ENCODE measurements around the gene KASH5.

Gene KASH5

GRCh38 chr19:49415810-49416200 lies 27.8 kb downstream of the KASH5 start:
- peaks cover 18% of the 10 kb centered on the region; the same call in 1 of the 2 replicates for H3K4me1 ChIP-seq (ENCODE audit: control insufficient read depth, insufficient read depth, low read length)
- H3K9me3 ChIP-seq (ENCODE audit: control insufficient read depth, insufficient read depth, low read length) = no peaks in the 10 kb centered on the region
- no peaks in the 10 kb centered on the region for H3K36me3 ChIP-seq (ENCODE audit: control insufficient read depth, insufficient read depth, low read length)
- H3K4me3 ChIP-seq (ENCODE audit: low read depth, low read length) = no peak overlapping the region
- no peak overlapping the region for H3K27ac ChIP-seq (ENCODE audit: low read depth, low read length)
- no peaks in the 10 kb centered on the region for H3K27me3 ChIP-seq (ENCODE audit: control insufficient read depth, insufficient read depth, low read length)
- no peak overlapping the region for H3K9ac ChIP-seq (ENCODE audit: low read depth, low read length)

- no peak overlapping the region for H3K4me3 ChIP-seq (ENCODE audit: low read depth, low read length)
- no peak overlapping the region for H3K9ac ChIP-seq (ENCODE audit: low read depth, low read length)
- no peaks in the 10 kb centered on the region for H3K9me3 ChIP-seq (ENCODE audit: control insufficient read depth, insufficient read depth, low read length)
- H3K27ac ChIP-seq (ENCODE audit: low read depth, low read length) = no peak overlapping the region
- peaks cover 9% of the 10 kb centered on the region for H3K27me3 ChIP-seq (ENCODE audit: control insufficient read depth, insufficient read depth, low read length)
- H3K4me1 ChIP-seq (ENCODE audit: control insufficient read depth, insufficient read depth, low read length) = peaks cover 18% of the 10 kb centered on the region; the same call in 1 of the 2 replicates
- no peaks in the 10 kb centered on the region for H3K36me3 ChIP-seq (ENCODE audit: control insufficient read depth, insufficient read depth, low read length)
Observed at GRCh38 chr19:49417088-49417487, 29.0 kb downstream of the KASH5 start.

DNA sequence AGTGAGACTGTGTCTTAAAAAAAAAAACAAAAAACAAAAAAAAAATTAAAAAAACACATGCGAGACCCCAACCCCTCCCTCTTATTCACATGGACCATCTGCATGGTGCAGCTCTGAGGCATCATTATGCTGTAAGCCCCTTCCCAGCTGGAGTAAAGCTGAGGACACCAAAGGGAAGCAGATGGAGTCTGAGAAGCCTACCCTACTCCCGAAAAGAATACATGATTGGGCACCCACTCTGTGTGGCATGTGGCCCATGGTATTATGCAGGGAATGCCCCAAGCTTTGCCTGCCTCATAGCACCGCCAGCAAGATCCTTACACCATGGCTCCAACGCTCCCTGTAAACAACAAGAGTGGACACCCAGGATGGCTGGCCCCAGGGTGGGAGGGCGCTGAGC lies 30.5 kb downstream of the KASH5 start:
- peaks cover 23% of the 10 kb centered on the region for H3K27me3 ChIP-seq (ENCODE audit: control insufficient read depth, insufficient read depth, low read length)
- H3K9ac ChIP-seq (ENCODE audit: low read depth, low read length) = no peak overlapping the region
- no peak overlapping the region for H3K27ac ChIP-seq (ENCODE audit: low read depth, low read length)
- H3K9me3 ChIP-seq (ENCODE audit: control insufficient read depth, insufficient read depth, low read length) = no peaks in the 10 kb centered on the region
- H3K4me3 ChIP-seq (ENCODE audit: low read depth, low read length) = no peak overlapping the region
- H3K36me3 ChIP-seq (ENCODE audit: control insufficient read depth, insufficient read depth, low read length) = no peaks in the 10 kb centered on the region
- H3K4me1 ChIP-seq (ENCODE audit: control insufficient read depth, insufficient read depth, low read length) = peaks cover 20% of the 10 kb centered on the region; the same call in 1 of the 2 replicates

- Histone ChIP-seq H3K27me3 (ENCODE audit: control insufficient read depth, insufficient read depth, low read length) (peaks cover 30% of the 10 kb centered on the region), H3K4me3 (ENCODE audit: low read depth, low read length) (no peak overlapping the region), H3K9me3 (ENCODE audit: control insufficient read depth, insufficient read depth, low read length) (no peaks in the 10 kb centered on the region), H3K4me1 (ENCODE audit: control insufficient read depth, insufficient read depth, low read length) (peaks cover 24% of the 10 kb centered on the region; the same call in 1 of the 2 replicates), H3K36me3 (ENCODE audit: control insufficient read depth, insufficient read depth, low read length) (no peaks in the 10 kb centered on the region), H3K27ac (ENCODE audit: low read depth, low read length) (no peak overlapping the region), H3K9ac (ENCODE audit: low read depth, low read length) (no peak overlapping the region)
Observed at GRCh38 chr19:49419173-49419572, 31.1 kb downstream of the KASH5 start.

- Histone ChIP-seq H3K9me3 (ENCODE audit: control insufficient read depth, insufficient read depth, low read length) (no peaks in the 10 kb centered on the region), H3K27ac (ENCODE audit: low read depth, low read length) (no peak overlapping the region), H3K9ac (ENCODE audit: low read depth, low read length) (no peak overlapping the region), H3K36me3 (ENCODE audit: control insufficient read depth, insufficient read depth, low read length) (no peaks in the 10 kb centered on the region), H3K27me3 (ENCODE audit: control insufficient read depth, insufficient read depth, low read length) (peaks cover 40% of the 10 kb centered on the region), H3K4me3 (ENCODE audit: low read depth, low read length) (no peak overlapping the region), H3K4me1 (ENCODE audit: control insufficient read depth, insufficient read depth, low read length) (peaks cover 20% of the 10 kb centered on the region; the same call in 1 of the 2 replicates)
Observed at GRCh38 chr19:49420227-49420626, 32.2 kb downstream of the KASH5 start.

DNA sequence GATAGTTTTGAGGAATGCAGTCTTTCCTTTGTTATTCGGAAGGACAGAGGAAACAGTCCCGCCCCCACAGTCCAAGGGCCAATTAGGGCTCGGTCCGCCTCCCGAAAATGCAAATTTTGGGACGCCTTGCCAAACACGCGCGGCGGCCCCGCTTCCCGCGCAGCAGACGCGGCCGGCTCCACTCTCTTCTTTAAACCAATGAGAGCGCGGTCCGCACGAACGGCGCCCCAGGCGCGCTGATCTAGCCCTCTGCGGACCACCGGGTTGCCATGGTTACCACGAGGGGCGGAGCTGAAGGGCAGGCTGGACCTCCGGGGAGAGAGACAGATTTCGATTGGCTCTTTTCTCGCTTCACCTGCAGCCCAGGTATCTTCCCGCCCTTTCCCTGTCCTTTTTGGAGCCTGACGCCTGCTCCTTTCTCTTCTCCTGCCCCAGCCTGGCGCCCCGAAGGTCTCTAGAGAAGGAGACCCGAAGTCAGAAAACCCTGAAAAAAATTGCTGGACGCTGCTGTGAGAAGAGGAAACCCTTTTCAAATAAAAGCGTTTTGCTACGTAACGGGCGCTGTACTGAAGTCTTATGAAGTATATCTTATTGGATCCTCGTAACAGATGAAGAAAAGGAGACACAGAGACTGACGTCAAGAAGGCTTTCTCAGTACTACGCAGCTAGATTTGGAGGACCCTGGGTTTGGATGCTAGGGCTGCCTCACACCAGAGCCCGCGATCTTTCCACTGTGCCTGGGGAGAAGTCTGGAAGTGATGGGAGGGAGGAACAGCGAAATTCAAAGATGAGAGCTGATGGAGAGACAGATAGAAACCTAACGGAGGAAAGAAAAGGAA lies 33.2 kb downstream of the KASH5 start:
- H3K4me1 ChIP-seq (ENCODE audit: control insufficient read depth, insufficient read depth, low read length) = peaks cover 14% of the 10 kb centered on the region; the same call in 1 of the 2 replicates
- no peak overlapping the region for H3K27ac ChIP-seq (ENCODE audit: low read depth, low read length)
- no peak overlapping the region for H3K9ac ChIP-seq (ENCODE audit: low read depth, low read length)
- no peaks in the 10 kb centered on the region for H3K36me3 ChIP-seq (ENCODE audit: control insufficient read depth, insufficient read depth, low read length)
- peak overlapping the region; percentile 33; the same call in 1 of the 2 replicates for H3K4me3 ChIP-seq (ENCODE audit: low read depth, low read length)
- no peaks in the 10 kb centered on the region for H3K9me3 ChIP-seq (ENCODE audit: control insufficient read depth, insufficient read depth, low read length)
- peaks cover 49% of the 10 kb centered on the region for H3K27me3 ChIP-seq (ENCODE audit: control insufficient read depth, insufficient read depth, low read length)

DNA sequence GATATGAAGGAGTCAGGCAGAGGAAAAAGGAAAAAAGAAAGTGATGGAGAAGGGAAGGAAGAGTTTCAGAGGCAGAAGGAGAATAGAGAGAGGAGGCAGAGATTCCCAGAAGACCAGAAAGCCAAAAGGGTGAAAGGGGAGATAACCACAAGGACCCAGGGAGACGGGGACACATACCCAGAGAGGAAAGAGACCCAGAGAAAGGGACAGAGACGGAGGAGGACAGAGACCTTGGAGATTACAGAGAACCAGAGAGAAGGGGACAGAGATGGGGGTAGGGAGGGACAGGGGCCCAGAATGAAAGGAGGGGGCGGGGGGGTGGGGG lies 33.8 kb downstream of the KASH5 start:
- no peaks in the 10 kb centered on the region for H3K36me3 ChIP-seq (ENCODE audit: control insufficient read depth, insufficient read depth, low read length)
- peaks cover 55% of the 10 kb centered on the region for H3K27me3 ChIP-seq (ENCODE audit: control insufficient read depth, insufficient read depth, low read length)
- H3K4me3 ChIP-seq (ENCODE audit: low read depth, low read length) = no peak overlapping the region
- H3K4me1 ChIP-seq (ENCODE audit: control insufficient read depth, insufficient read depth, low read length) = peaks cover 17% of the 10 kb centered on the region
- H3K27ac ChIP-seq (ENCODE audit: low read depth, low read length) = no peak overlapping the region
- H3K9me3 ChIP-seq (ENCODE audit: control insufficient read depth, insufficient read depth, low read length) = no peaks in the 10 kb centered on the region
- no peak overlapping the region for H3K9ac ChIP-seq (ENCODE audit: low read depth, low read length)

DNA sequence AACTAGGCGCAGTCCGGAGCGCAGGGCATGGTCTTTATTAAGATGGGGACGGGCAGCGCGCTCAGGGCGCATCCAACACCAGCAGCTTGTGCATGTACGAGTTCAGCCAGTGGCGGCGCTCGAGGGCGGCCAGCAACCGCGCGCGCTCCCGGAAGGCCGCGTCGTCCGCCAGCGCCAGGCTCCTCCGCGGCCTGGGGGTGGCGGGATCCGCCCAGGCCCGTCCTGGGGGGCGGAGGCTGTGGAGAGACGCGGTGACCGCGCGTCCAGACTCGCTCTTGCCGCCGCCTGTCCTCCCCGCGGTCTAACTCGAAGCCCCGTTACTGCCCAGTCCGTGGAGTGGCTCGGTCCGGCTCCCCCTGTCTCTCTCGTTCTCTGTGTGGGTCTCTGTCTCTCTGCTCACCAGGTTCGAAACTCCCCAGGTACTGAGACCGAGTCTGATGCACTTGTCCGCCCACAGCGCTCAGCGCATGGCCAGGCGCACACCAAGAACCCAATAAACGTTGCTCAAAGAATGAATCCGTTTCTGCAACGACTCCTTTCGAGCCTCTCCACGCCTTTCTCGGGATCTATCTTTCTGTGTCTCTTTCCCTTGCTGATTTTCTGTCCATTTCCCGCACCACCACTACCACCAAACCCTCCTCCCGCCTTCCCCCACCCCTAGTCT lies 34.5 kb downstream of the KASH5 start:
- Histone ChIP-seq H3K4me3 (ENCODE audit: low read depth, low read length) (peak overlapping the region; percentile 51; the same call in 1 of the 2 replicates), H3K36me3 (ENCODE audit: control insufficient read depth, insufficient read depth, low read length) (no peaks in the 10 kb centered on the region), H3K9me3 (ENCODE audit: control insufficient read depth, insufficient read depth, low read length) (no peaks in the 10 kb centered on the region), H3K4me1 (ENCODE audit: control insufficient read depth, insufficient read depth, low read length) (peaks cover 16% of the 10 kb centered on the region), H3K27me3 (ENCODE audit: control insufficient read depth, insufficient read depth, low read length) (peaks cover 61% of the 10 kb centered on the region), H3K9ac (ENCODE audit: low read depth, low read length) (no peak overlapping the region), H3K27ac (ENCODE audit: low read depth, low read length) (no peak overlapping the region)

DNA sequence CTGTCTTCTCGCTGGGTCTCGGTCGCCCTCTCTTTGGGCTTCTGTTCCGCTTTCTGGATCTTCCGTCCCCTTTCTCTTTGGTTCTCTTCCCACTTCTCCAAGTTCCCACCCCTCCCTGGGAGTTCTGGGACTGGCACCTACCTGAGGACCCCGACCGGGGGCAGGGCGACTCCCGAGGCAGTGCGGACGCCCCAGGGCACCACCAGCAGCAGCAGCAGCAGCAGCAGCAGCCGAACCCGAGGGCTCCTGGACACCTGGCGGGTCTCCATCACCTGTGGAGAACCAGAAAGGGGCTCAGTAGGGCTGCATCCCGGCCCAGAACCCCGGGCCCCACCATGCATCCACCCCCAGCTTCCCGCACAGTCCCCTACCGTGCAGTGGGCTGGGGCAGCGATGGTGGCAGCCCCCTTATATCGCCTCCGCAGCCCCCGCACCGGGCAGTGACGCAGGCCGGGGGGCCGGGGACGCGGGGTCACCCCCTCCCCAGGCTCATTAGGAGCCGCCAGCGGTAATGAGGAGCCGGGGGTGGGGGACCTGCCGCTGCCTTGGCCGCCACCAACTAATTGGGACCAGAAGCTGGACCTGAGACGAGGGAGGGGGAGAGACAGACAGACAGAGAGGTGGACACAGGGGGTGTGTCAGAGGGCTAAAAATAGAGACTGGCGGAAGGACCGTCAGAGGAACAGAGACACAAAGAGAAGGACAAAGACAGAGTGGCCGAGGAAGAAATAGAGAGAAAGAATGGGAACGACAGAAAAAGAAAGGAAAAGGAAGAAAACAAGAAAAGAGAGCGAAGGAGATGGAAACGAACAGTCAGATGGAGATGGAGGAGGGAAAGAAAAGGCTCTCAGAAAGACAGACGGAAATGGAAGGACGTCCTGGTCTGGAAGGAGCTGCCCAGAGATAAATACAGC lies 35.3 kb downstream of the KASH5 start, which contains the start of gene PTH2:
PTH2 (minus strand) TSS at position 371 of the 914 bp plus-strand sequence; CDS start at position 269, 102 bp downstream.
- no peak within 1 kb of the TSS for H3K9ac ChIP-seq (ENCODE audit: low read depth, low read length)
- H3K4me3 ChIP-seq (ENCODE audit: low read depth, low read length) = peak within 1 kb of the TSS; percentile 51; the same call in 1 of the 2 replicates
- H3K4me1 ChIP-seq (ENCODE audit: control insufficient read depth, insufficient read depth, low read length) = peaks cover 21% of the 10 kb centered on the region
- H3K27ac ChIP-seq (ENCODE audit: low read depth, low read length) = no peak within 1 kb of the TSS
- H3K9me3 ChIP-seq (ENCODE audit: control insufficient read depth, insufficient read depth, low read length) = no peaks in the 10 kb centered on the region
- no peaks in the 10 kb centered on the region for H3K36me3 ChIP-seq (ENCODE audit: control insufficient read depth, insufficient read depth, low read length)
- peaks cover 61% of the 10 kb centered on the region for H3K27me3 ChIP-seq (ENCODE audit: control insufficient read depth, insufficient read depth, low read length)

GRCh38 chr19:49423985-49424303 lies 35.9 kb downstream of the KASH5 start:
- no peaks in the 10 kb centered on the region for H3K36me3 ChIP-seq (ENCODE audit: control insufficient read depth, insufficient read depth, low read length)
- peaks cover 61% of the 10 kb centered on the region for H3K27me3 ChIP-seq (ENCODE audit: control insufficient read depth, insufficient read depth, low read length)
- H3K9ac ChIP-seq (ENCODE audit: low read depth, low read length) = no peak overlapping the region
- no peaks in the 10 kb centered on the region for H3K9me3 ChIP-seq (ENCODE audit: control insufficient read depth, insufficient read depth, low read length)
- peaks cover 24% of the 10 kb centered on the region for H3K4me1 ChIP-seq (ENCODE audit: control insufficient read depth, insufficient read depth, low read length)
- no peak overlapping the region for H3K4me3 ChIP-seq (ENCODE audit: low read depth, low read length)
- H3K27ac ChIP-seq (ENCODE audit: low read depth, low read length) = no peak overlapping the region
